Measurements from ENCODE around the gene AGBL4.
"Not testable (repeated sequence)": the region's sequence is repeated elsewhere in the genome, so short reads cannot be mapped to it uniquely, and the experiment has no call there.

AGBL4 gene

DNA sequence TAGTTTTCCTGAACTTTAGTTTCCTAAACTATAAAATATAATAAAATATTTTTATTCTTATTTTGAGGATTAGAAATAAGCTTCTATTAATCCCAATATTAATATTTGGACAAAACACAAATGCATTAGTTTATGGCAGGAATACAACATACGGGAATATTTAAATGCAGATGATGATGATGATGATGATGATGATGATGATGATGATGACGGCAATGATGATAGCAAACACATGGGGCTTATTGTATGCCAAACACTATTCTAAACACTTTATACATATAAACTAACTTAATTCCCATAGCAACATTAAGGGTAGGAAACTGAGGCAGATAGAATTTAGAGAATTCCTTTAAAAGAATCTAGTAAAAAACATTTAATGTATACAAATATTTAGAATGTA lies 705.5 kb downstream of the AGBL4 start:
- CTCF ChIA-PET, result interaction anchor here (1.2 kb wide), 1 partner anchor 17 kb away, joined by 3 read pairs; no protein-coding TSS in a partner anchor
- POLR2A ChIA-PET, result no interaction called here
- DNase-seq (ENCODE audit: extremely low spot score), result no peak

DNA sequence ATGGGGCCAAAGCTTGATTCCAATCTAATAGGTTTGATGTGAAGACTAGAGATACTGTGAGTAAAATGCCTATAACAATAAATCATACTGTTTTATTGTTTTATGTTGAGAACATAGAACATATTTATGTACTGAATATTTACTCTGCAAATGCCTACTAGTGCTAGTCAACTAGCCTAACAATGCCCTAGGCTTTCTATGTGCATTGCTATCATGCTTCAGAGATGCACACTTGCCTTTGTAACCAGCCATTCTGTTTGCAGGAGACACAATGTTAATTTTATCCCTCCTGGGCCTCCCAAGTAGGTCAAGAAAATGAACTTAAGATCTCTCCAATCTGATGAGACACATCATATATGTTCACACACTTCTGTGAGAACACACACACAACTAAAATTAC lies 716.3 kb downstream of the AGBL4 start:
- ChIA-PET POLR2A (no interaction called here), CTCF (no interaction called here)
- TF ChIP-seq, protein P1, sequence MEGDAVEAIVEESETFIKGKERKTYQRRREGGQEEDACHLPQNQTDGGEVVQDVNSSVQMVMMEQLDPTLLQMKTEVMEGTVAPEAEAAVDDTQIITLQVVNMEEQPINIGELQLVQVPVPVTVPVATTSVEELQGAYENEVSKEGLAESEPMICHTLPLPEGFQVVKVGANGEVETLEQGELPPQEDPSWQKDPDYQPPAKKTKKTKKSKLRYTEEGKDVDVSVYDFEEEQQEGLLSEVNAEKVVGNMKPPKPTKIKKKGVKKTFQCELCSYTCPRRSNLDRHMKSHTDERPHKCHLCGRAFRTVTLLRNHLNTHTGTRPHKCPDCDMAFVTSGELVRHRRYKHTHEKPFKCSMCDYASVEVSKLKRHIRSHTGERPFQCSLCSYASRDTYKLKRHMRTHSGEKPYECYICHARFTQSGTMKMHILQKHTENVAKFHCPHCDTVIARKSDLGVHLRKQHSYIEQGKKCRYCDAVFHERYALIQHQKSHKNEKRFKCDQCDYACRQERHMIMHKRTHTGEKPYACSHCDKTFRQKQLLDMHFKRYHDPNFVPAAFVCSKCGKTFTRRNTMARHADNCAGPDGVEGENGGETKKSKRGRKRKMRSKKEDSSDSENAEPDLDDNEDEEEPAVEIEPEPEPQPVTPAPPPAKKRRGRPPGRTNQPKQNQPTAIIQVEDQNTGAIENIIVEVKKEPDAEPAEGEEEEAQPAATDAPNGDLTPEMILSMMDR (IDR thresholded peaks at IDR 0.05; ENCODE audit: control extremely low read depth, extremely low read depth, low read depth, missing control alignments), result no peak
- no peak for DNase-seq (ENCODE audit: extremely low spot score)

More for the DNA sequence above, 705.5 kb downstream of the AGBL4 start:
- TF ChIP-seq, protein P1 (IDR thresholded peaks at IDR 0.05; ENCODE audit: control extremely low read depth, extremely low read depth, low read depth, missing control alignments), result no peak

DNA sequence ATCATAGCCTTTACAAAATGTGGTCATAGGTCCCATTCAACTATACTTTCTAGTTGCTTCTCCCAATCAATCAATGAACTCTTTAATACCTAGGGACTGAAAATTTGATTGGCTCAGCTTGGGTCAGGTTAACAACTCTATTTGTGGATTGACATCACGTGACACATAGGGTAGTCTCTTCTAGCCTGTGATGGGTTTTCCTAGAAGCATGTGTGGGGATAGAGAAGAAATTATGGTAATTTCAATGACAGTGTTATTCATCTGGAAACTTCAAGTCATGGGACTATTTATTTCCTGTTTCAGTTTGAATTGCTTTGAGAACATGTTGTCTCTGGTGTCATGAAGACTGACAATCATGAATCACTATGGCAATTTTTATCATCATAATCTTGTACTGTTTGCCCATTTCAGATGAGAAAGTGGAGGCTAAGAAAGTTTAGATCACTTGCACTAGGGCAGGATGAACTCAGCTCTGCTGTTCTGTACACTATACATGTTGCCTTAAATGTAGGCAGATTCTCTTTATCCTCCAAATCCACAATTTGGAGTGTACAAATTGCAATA lies 717.2 kb downstream of the AGBL4 start:
- ChIA-PET CTCF (no interaction called here), POLR2A (no interaction called here)
- TF ChIP-seq, protein P1 (IDR thresholded peaks at IDR 0.05; ENCODE audit: control extremely low read depth, extremely low read depth, low read depth, missing control alignments), result no peak
- no peak for DNase-seq (ENCODE audit: extremely low spot score)

DNA sequence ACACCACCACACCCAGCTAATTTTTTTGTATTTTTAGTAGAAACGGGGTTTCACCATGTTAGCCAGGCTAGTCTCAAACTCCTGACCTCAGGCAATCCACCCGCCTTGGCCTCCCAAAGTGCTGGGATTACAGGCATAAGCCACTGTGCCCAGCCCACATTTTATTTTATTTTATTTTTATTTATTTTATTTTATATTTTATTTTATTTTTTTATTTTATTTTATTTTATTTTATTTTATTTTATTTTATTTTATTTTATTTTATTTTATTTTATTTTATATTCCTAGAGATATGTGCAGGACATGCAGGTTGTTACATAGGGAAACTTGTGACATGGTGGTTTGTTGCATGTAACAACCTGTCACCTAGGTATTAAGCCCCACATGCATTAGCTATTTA lies 721.4 kb downstream of the AGBL4 start:
- POLR2A ChIA-PET; DNase-seq (ENCODE audit: extremely low spot score): not testable (repeated sequence)
- CTCF ChIA-PET, result interaction anchor here (0.6 kb wide), 1 partner anchor 10 kb away, joined by 3 read pairs; no protein-coding TSS in a partner anchor

DNA sequence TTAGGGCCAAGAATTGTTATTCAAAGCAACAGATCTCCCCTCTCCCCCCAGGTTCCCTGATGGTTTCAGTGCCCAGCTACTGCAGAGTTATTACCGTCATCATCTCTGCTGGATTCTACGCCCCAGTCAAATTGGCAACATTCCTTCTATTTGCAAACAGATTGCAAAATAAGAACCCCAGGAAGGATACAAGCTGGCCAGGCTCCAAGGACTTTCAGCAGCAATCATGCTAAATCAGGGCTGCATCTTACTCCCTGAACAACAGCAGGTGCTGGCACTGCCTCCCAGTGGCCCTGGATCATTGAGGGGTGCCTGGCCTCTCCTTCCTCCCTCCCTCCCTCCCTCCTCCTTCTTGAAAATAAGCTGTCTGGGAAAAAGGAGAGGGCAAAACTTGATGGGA lies 725.5 kb downstream of the AGBL4 start:
- CTCF ChIA-PET, result no interaction called here
- POLR2A ChIA-PET, result no interaction called here
- no peak for DNase-seq (ENCODE audit: extremely low spot score)
- TF ChIP-seq, protein P1 (IDR thresholded peaks at IDR 0.05; ENCODE audit: control extremely low read depth, extremely low read depth, low read depth, missing control alignments), result no peak

DNA sequence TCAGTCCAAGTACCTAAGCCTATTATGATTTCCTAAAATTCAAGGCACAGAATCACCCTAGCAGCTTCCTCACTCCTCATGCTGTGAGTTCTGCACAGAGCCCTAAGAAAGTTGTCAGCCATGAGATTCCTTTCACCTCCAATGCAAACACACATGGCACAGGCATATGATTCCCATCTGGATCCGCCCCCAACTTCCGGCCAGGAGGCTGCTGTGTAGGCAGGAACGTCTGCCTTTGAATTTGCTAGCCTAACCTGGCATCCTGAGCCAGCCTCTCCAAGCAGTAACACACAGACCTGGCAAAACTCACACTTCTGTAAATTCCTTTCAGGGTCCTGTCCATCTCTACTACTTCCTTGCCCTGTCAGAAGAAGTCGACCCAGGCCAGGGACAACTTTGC lies 726.0 kb downstream of the AGBL4 start:
- CTCF ChIA-PET, result no interaction called here
- no peak for DNase-seq (ENCODE audit: extremely low spot score)
- TF ChIP-seq, protein P1 (IDR thresholded peaks at IDR 0.05; ENCODE audit: control extremely low read depth, extremely low read depth, low read depth, missing control alignments), result no peak
- POLR2A ChIA-PET, result no interaction called here

DNA sequence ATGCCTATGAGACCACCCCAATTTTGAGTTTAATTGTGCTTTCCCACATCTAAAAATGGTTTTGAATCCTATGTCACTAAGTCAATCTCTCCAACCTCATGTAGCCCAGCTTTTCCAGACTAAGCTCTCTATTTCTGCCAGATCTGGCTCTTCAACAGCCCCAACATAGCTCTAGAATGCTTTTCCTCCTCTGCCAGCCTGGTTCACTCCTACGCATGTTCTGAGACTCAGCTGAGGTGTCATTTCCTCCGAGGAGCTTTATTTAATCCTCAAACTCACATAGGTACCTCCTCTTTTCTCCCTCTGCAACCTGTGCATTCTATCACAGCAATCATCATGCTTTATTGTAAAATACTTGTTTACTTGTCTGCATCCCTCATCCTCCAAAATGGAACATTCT lies 729.2 kb downstream of the AGBL4 start:
- POLR2A ChIA-PET, result no interaction called here
- no peak for DNase-seq (ENCODE audit: extremely low spot score)
- TF ChIP-seq, protein P1 (IDR thresholded peaks at IDR 0.05; ENCODE audit: control extremely low read depth, extremely low read depth, low read depth, missing control alignments), result no peak
- CTCF ChIA-PET, result no interaction called here

Measured in GM10248 (cell line).